ENCODE measurements around the gene CXCR4. TPM values are rescaled to one million over a fixed set of nuclear protein-coding genes. Genes with fewer than 3 reads are reported as not detected.
"Not testable (repeated sequence)": the region's sequence is repeated elsewhere in the genome, so short reads cannot be mapped to it uniquely, and the experiment has no call there.

The CXCR4 gene
- polyA plus RNA-seq, 1 donor from 2014 or later = 0.50 TPM

DNA sequence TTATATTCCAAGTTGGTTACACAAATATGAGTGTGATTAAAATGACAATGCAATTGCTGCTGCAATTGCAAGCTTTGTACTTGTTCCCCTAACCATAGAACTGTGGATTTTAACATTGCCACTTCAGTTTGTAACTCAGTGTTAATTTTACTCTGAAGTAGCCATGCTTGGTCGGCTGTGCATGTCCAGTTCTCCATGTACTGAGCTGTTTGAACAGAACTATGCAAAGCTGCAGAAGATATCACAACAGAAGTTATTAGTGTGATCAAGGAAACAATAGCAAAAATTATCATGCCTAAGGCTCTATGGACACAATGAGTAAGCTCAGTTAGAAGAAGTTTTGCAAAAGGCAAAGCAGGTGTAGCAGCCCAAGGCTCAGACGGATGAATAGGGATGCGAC is 45.3 kb downstream of the CXCR4 start:
- Histone ChIP-seq H3K9me2 (ENCODE audit: insufficient read depth, low read length) (no peaks in the 10 kb centered on the region), H3K79me2 (replicated peaks; ENCODE audit: insufficient read depth, low read length) (no peaks in the 10 kb centered on the region), H3K4me2 (ENCODE audit: low read length) (no peak overlapping the region), H3K27me3 (ENCODE audit: insufficient read depth, low read depth, low read length) (no peaks in the 10 kb centered on the region), H3K9me3 (ENCODE audit: low read length) (no peaks in the 10 kb centered on the region), H2AFZ (ENCODE audit: low read depth, low read length) (no peak overlapping the region), H4K20me1 (ENCODE audit: insufficient read depth) (no peaks in the 10 kb centered on the region), H3K4me3 (ENCODE audit: low read length) (no peak overlapping the region), H3K9ac (ENCODE audit: low read length) (no peak overlapping the region), H3K27ac (ENCODE audit: low read length) (no peak overlapping the region), H3F3A (ENCODE audit: insufficient read depth, low read length, poor library complexity, severe bottlenecking) (no peaks in the 10 kb centered on the region), H3K36me3 (ENCODE audit: insufficient read depth, low read length) (no peaks in the 10 kb centered on the region)
- TF ChIP-seq CTCF (IDR thresholded peaks at IDR 0.05; ENCODE audit: poor library complexity, severe bottlenecking) = no peak
- TF ChIP-seq POLR2AphosphoS5 (IDR thresholded peaks at IDR 0.05) = no peak

DNA sequence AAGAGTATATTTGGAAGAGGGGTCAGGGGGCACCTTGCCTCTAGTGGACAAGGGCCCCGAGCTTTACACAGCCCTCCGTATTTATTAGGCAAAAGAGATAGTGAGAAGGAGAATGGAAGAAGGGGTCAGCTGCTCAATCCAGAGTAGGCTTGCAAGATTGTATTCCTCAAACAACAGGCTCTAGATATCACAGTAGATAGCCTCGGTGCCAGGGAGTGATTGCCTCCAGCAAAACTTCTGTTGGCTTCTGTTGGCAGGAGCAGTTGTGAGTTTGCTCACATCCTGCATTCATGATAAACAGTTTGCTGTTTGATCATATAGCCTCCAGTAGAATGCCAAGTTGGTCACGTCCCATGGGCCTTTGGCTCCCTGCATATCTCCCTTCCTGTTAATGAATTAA is 46.1 kb downstream of the CXCR4 start:
- not testable (repeated sequence) for H3F3A ChIP-seq (ENCODE audit: insufficient read depth, low read length, poor library complexity, severe bottlenecking); H3K79me2 ChIP-seq (replicated peaks; ENCODE audit: insufficient read depth, low read length); H3K27me3 ChIP-seq (ENCODE audit: insufficient read depth, low read depth, low read length); H2AFZ ChIP-seq (ENCODE audit: low read depth, low read length); H3K9ac ChIP-seq (ENCODE audit: low read length); H3K4me3 ChIP-seq (ENCODE audit: low read length); H3K9me2 ChIP-seq (ENCODE audit: insufficient read depth, low read length); H3K4me2 ChIP-seq (ENCODE audit: low read length); H3K9me3 ChIP-seq (ENCODE audit: low read length); H3K36me3 ChIP-seq (ENCODE audit: insufficient read depth, low read length); H4K20me1 ChIP-seq (ENCODE audit: insufficient read depth); H3K27ac ChIP-seq (ENCODE audit: low read length)

DNA sequence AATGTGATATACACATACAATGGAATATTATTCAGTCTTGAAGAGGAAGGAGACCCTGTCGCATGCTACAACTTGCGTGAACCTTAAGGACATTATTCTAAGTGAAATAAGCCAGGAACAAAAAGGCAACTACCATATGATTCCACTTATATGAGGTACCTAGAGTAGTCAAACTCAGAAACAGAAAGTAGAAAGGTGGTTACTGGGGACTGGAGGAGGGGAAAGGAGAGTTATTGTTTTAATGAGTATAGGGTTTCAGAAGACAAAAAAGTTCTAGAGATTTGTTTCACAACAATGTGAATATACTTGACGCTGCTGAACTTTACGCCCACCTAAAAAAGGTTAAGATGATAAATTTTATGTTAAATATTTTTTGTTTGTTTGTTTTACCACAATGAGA is 47.0 kb downstream of the CXCR4 start:
- no peak overlapping the region for H3K9ac ChIP-seq (ENCODE audit: low read length)
- H3K27ac ChIP-seq (ENCODE audit: low read length) = no peak overlapping the region
- no peaks in the 10 kb centered on the region for H3K27me3 ChIP-seq (ENCODE audit: insufficient read depth, low read depth, low read length)
- no peaks in the 10 kb centered on the region for H3K36me3 ChIP-seq (ENCODE audit: insufficient read depth, low read length)
- no peak for TF ChIP-seq EZH2 (IDR thresholded peaks at IDR 0.05; ENCODE audit: borderline replicate concordance, insufficient read depth, low read length, poor library complexity, severe bottlenecking)
- TF ChIP-seq MXI1 (conservative IDR thresholded peaks at IDR 0.05; ENCODE audit: poor library complexity, severe bottlenecking) = no peak
- TF ChIP-seq RAD21 (conservative IDR thresholded peaks at IDR 0.05) = no peak
- TF ChIP-seq SMC3 (conservative IDR thresholded peaks at IDR 0.05; ENCODE audit: poor library complexity) = no peak
- no peak for TF ChIP-seq EP300 (conservative IDR thresholded peaks at IDR 0.05; ENCODE audit: poor library complexity, severe bottlenecking)
- no peak for TF ChIP-seq REST (IDR thresholded peaks at IDR 0.05; ENCODE audit: borderline replicate concordance)
- no peak for TF ChIP-seq CTCF (IDR thresholded peaks at IDR 0.05; ENCODE audit: poor library complexity, severe bottlenecking)
- no peaks in the 10 kb centered on the region for H4K20me1 ChIP-seq (ENCODE audit: insufficient read depth)
- no peak overlapping the region for H3K4me2 ChIP-seq (ENCODE audit: low read length)
- H3K79me2 ChIP-seq (replicated peaks; ENCODE audit: insufficient read depth, low read length) = no peaks in the 10 kb centered on the region
- no peak overlapping the region for H3K4me3 ChIP-seq (ENCODE audit: low read length)
- no peaks in the 10 kb centered on the region for H3K9me3 ChIP-seq (ENCODE audit: low read length)
- no peak overlapping the region for H2AFZ ChIP-seq (ENCODE audit: low read depth, low read length)
- H3F3A ChIP-seq (ENCODE audit: insufficient read depth, low read length, poor library complexity, severe bottlenecking) = no peaks in the 10 kb centered on the region
- no peaks in the 10 kb centered on the region for H3K9me2 ChIP-seq (ENCODE audit: insufficient read depth, low read length)
